HG03342 (cell line): ENCODE data around the gene KLF7.

Source experiments
- ATAC-seq: cut with Tn5 transposase; IDR thresholded peaks from one replicate; pipeline ENCODE4 v1.9.1; 2021; ENCODE audit warnings: mild to moderate bottlenecking, moderate library complexity; ENCODE audit not compliant: unreplicated experiment

KLF7 gene

DNA sequence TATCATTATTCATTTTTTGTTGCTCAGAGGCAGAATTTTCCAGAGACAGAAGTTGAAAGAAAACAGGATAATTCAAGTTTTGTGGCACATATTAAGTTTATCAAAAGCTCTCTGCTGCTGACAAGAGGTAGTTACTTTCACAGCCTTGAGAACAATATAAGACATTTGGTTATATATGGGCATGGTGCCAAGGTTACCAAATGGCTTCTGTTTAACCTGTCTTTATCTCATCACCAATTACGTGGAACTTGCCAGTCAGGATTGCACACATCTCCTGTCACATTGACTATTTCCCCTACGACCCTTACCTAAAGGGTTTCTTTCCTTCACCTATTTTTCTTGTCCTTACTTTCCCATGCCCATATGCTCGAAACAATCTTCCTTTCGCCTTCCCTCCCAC, 35.9 kb downstream of the KLF7 start:
- no peak for ATAC-seq

DNA sequence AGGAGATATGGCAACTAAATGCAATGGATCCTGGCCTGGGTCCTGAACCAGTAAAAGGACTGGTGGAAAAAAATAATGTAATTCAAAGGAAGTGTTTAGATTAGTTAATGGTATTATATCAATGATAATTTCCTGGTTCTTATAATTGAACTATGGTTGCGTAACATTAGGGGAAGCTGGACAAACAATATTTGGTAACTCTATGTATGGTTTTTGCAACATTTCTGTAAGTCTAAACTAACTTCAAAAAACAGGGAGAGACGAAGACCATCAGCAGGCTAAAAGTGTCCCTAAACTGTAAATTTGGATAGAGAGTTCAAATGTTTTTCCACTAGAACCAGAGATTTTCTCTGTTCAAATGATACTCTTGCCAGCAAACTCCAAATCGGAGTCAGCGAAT, 36.9 kb downstream of the KLF7 start:
- ATAC-seq: no peak

DNA sequence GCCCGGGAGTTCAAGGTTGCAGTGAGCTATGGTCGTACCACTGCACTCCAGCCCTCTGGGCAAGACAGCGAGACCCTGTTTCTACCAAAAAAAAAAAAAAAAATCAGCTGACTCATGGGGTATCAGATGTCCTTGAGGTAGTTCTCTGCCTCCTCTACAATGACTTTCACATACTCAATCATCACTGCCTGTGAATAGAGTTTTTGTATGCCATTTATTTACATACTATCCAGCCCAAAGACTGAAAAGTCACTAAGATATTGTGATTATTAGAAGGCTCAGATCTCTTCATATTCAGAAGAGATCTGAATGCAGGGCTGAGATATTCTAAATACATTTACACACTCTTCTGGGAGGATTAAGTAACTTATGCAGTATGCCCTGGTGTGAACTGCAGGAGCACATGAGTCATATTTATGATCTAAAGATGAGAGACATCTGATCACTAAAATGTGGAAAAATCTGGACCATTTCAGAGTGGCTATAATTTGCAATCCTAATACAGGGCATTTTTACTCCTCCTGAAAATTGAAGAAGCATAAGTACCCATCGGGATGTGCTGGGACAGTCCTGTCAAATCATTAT, 38.9 kb downstream of the KLF7 start:
- no peak for ATAC-seq

DNA sequence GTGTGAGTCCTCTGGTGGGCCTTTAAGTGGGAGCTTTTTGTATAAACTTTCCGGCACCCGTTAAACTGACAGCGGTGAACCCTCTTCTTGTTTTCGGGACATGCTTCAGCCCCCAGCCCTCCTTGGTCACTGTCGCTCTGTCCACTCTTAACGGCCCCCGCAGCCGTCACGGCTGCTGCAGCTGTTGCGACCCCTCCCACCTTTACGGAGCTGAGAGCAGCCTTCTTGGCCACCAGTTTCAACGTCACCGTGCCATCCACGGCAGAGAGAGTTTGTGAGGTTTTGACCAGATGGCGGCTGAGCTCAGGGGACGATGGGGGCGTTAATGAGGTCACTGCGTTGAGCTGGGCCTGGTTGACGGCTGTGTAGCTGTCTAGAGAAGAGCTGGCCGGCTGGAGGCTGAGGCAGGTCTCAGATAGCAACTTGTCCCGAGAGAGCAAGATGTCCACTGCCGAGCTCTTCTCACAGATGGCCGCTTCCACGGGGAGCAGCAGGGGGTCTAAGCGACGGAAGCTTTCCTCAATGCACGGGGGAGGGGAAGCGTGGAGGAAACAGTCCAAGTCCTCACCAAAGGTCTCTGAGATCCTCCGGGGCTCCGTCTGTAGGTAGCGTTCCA, 41.9 kb downstream of the KLF7 start:
- ATAC-seq: no peak

DNA sequence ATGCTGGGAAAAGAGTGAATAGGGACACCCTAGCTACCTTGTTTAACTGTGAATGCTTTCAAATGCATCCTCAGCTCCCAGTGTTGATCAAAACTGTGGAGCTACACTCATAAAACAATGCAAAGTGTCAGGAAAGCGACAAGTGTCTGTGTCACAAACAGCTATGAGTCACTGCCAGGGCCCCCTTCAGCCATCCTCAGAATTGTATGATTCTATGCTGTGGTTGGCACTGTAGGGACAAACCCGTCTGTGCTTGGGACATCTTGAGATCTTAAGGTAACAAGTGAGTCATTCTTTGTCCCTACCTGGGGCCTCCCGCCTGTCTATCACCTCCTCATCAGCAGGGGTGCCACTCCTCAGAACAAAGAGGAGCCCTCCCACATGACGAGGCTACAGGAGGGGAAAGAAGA, 42.4 kb downstream of the KLF7 start:
- no peak for ATAC-seq

DNA sequence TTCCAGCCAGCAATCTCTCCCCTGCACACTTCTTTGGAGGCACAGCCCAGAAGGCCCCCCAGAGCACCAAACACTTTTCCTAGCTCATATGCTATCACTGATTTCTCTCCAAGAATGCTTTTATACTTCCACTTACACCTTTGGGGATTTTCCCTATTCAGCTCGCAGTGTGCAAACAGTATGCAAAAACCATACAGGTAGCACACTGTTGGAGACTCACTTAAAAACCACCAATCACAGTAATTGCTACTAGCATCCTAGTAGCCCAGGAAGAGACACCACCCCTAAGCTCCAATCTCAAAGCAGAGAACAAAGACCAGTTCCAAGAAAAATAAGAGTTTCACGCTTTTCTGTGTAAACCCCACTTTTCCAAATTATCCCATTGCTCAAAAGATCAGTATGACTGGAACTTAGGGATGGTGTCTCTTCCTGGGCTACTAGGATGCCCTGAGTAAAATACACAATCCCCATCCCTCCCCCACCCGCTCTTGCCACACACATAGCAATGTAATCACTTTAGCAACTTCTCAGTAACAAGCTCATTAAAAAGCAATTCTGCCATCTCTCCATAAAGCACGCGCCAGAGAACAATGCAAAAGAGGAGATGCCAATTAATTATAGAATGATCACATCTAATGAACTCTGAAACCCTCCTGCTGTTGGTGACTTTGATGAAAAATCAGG, 43.0 kb downstream of the KLF7 start:
- ATAC-seq: no peak

DNA sequence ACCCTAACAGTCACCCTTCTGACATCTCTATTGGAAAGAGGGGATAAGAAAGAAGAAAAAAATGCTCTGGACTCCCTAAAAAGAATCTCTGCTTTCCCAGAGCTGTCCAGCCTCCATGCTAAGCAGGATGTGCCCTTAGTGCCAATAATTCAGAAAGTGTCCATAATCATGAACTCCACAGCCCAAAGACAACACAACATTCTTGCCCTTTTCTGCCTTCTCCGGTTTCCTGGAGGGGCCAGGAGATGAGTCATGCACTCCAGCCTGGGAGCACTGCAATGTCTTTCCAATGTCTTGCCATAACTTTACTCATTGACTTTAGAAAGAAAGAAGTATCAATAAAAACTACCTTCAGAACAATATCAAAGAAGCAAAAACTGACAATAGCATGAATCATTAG, 44.0 kb downstream of the KLF7 start:
- ATAC-seq: no peak

DNA sequence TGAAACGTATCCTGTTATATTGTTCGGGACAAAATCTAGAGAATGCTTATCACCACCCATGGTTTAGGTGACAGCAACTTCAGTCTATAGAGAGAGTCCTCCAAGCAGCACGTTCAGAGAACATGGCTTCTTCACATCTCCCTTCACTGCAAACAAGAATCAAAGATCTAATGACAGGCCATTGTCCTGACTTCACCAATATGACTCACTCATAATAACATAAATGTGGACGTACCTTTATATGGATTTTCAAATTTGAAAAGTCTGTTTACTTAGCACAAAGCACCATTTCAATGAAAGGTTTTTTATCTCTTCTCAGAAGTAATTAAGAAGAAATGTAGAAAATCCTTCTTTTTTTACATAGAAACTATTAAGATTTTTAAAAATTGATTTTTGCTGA, 46.7 kb downstream of the KLF7 start:
- no peak for ATAC-seq

DNA sequence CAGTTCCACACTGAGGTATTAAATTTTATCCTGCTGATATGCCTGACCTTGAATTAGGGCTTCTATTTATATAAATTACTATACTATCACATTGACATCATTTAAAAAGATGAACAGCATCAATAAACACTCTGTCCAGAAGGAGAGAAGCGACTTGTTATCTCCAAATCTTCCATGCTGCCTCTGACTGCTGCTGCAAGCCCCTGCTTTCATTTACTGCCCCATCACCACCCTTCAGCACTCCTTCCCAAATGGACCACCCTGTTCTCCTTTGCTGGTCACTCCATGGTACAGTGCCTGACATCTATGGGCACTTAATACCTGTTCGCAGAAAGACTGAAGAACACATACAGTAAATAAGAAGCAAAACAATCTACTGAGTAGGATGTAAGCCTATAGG, 48.1 kb downstream of the KLF7 start:
- ATAC-seq: no peak

DNA sequence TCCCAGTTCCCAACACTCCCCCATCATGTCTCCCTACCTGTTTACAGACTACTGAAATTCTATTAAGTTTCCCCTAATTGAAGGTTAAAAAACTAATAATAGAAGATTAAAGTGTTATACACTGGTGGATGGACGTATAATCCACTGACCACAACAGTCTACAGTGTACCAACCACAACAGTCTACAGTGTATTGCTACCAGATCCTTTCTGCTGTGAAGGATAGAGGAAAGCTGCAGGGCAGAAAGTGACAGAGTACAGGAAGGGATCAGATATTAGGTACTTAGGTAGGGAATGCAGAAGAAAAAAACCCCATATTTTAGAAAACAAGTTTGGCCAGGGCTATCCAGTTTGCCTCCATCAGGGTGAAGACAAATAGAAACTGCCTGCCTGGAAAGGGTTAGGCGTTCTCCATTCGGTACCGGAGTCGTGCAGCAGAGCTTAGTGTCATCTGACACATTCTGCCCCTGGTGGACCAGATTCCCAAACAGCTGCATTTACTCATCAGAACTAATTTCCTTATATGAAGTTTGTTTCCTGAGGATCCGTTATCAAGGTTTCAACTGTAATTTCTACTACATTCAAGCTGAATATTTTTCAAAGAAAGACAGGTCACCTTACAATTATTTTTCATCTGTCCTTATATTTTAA, 49.9 kb downstream of the KLF7 start:
- no peak for ATAC-seq

DNA sequence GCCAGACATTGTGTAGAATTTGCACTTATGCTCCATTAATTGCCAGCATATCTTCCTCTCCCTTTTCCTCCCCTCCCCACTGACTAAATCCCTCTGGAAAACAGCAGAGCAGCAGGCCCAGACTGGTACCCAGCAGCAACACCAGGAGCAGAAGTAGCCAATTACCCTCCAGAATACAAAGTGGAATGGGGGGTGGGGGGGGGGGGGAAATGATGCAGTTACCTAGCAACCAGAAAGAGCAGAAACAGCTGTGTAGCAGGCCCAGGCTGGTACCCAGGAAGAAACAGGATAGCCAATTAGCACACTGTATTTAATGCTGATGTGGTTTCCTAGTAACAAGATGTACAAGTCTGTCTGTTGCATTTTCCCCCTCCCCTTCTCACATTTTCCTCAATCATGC, 52.3 kb downstream of the KLF7 start:
- no peak for ATAC-seq

DNA sequence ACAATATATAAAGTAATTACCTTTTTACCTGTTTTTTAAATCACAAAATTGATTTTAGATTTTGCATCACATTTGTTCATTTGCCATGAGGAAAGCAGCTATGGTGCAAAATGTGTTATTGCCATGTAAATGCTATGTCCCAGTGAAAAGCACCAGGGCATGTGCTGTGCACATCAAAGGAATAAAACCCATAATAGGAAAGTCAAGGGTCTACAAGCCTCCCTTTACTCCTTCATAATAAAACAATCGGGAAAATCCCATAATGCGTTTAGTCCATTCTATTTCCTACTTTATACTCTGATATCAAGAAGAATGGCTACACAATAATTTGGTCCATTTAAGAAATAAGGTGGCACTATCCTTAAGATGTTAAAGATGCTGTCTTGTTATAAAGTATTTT, 53.0 kb downstream of the KLF7 start:
- ATAC-seq: no peak

DNA sequence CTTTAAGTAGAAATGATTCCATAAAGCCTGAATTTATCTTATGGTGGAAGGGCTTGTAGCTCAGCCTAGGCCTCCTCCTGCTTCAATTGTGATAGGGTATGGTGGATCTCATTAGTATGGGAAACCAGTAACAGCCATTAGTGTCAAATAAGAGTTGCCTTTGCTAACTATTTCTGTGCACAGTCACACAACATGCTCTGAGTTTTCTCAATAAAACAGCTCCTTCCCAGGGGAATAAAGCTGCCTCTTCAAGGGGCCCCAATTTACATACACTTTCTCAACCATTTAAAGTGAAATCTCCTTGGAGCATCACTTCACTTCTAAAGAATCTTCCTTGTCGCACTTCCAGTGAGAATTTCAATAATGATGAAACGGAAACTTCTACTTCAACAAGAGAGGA, 53.4 kb downstream of the KLF7 start:
- ATAC-seq: no peak

DNA sequence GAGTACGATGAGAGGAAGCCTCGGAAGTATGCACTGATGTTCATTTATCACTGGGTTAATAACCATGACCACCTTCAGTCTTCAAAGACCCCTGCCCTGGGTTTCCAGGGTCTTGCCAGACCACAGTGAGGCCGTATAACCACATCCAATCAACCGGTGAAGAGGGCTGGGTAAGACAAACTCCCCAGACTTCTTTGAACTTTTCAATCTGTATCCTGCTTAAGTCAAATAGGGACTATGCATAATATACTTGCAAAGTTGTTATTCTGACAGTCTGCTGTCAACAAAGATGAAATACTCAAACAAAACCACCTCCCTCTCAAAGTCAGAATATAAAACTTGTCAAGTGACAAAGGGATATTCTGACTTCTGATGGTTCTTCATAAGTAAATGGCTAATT, 54.0 kb downstream of the KLF7 start:
- no peak for ATAC-seq

DNA sequence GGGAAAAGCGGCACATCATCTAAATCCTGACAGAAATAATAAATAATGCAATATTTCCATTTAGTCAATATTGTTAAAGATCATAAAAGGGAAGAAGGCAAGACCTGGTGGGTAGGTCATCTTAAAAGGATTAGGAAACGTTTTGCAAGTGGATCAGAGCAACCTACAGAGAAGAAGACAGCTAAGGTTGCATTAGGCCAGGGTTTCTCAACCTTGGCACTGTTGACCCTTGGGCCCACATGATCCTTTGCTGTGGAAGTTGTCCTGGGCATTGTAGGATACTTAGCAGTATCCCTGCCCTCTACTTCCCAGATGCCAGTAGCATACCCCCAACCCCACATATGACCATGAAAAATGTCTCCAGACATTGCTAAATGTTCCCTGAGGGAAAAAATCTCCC, 55.0 kb downstream of the KLF7 start:
- ATAC-seq: no peak

DNA sequence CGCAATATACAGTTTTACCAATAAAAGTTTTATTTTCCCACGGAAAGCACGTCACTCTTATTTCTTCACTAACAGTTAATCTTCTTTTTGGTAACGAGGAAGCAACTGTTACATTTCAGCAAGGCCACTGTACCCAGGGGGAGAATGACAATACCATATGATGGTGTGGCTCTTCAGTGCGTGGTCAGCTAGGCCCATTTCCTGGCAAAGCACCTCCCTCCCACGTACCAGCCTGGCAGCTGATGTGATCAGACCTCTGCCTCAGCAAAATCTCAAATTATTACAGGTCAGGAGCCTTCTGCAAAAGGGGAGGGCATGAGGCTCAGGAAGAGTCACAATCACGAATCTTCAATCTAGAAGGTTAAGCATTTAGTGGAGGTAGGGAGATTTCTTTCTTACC, 55.4 kb downstream of the KLF7 start:
- ATAC-seq: no peak

DNA sequence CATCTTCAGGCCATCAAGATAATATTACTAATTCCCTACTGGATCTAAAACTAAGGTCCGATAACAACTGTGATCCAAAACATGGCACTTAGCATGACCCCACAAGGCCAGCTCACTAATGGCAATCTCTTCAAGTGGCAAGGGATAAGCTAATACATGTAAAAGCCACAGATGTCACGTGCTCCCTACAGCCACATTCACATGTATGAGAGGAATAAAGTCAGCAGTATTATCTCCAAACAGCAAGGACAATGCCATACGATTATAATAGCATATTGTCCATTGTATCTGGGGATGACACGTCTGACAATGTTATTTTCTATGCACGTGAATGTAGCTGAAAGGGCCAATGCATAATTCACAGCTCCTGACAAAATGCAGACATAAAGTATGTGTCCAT, 56.0 kb downstream of the KLF7 start:
- ATAC-seq: no peak

DNA sequence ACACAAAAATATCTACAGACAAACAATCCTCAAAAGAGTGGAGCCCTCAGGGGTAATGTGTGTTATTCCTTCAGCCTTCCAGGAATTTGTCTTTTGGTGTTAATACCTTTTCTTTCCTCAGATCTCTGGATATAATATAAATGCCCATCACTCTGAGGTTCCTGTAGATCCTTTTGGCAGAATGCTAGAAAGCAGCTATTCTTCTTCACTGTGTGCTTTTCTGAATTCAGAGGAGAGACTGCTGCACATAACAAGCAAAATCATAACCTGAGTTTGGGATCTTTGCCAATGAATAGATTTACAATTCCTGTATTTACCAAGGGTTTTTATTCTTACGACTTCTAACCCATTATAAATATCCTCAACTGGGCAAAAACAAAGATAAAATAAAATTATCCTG, 57.3 kb downstream of the KLF7 start:
- ATAC-seq: no peak

DNA sequence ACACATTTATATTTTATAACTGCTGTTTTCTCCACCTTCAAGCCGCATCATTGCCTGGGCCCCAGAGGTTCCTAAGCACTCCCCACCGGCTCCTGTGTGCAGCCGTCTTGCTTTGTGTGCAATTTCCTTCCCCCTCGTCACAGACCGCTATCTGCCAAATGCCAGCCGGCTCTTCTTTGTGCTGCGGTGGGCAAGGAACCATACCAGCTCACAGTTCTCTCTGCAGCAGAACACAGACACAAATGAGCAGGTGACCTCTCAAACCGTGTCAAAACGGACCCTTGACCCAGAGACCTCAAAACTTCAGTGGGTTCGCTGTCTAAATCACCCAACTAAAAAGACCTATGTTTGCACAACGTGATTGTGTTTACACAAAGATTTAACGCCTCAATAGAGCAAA, 58.2 kb downstream of the KLF7 start:
- no peak for ATAC-seq

DNA sequence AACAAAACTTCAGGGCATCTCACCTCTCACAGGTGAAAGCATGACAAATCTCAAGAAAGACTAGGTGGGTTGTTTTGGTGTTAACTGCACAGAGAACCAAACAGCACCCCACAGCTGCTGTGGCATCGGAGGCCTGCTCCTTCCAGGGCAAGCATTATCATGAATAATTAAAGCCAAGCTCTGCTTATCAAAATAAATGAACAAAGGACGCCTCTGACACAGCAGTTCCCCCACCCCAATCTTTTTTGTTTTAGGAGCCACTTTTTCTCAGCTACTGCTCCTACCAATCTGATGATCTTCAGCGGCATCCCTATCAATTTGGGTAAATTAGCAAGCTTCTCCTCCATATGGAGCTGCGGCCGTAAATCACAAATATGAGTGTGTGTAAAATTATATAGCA, 58.6 kb downstream of the KLF7 start:
- no peak for ATAC-seq

DNA sequence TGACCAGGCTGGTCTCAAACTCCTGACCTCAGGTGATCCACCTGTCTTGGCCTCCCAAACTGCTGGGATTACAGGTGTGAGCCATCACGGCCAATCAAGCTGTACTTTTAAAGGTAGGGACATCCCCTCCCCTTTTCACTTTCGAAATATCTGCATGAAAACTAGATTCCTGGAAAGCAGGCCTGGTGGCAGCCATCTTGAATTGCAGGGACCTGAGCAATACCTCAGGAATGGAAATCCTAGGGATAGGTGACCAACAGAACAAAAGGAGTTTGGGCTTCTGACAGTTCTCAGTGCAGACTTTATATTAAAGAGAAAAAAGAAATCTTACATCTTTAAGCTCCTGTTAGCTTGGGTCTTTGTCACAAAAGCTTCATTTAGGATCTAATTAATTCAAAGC, 62.6 kb downstream of the KLF7 start:
- ATAC-seq: no peak

DNA sequence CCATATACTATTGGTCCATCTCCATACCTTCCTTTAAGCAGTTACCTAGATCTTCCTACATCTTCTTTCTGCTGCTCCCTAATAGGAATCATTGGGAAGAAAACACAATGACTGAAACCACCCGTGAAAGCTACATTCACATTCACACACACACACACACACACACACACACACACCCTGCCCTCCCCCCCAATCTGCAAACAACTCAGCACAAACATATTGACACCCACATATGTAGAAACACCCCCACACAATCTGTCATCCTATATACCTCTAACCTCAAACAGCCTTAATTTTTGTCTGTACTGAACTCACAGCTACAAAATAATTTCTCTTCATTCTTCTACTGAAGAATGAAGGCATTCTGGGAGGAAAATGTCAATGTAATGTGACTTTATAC, 63.8 kb downstream of the KLF7 start:
- ATAC-seq: no peak
